ENCODE data around the gene PPRC1. TPM values are rescaled to one million over a fixed set of nuclear protein-coding genes. Genes with fewer than 3 reads are reported as not detected.

The PPRC1 gene
- total and polyA plus RNA-seq, 4 donors = 4.9 to 10.1 (median 8.7) TPM

DNA sequence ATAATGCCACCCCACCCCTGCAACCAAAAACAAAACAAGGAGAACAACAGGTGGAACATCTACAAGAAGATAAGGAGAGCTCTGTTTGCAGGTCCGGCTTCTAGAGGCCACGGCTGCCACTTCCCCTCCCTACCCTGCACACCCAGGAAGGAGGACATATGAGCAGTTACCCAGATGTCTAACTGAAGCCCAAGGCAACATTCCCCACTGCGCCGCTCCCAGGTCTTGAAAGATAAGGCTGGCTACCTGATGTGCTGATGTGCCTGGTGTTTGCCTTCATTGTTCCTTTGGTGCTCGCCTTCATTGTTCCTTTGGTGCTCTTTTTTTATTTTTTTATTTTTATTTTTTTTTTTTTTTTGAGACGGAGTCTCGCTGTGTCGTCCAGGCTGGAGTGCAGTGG lies 46.6 kb upstream of the PPRC1 start:
- WGBS = 97% methylated on average over 8 of the region's 8 CpGs
- no peak overlapping the region for H3K27ac ChIP-seq (ENCODE audit: low read depth in 1 of 2, low read length in 2 of 2)

More for the DNA sequence above, 46.6 kb upstream of the PPRC1 start:
- DNase-seq (ENCODE audit: low spot score) = no peak
- Histone ChIP-seq H3K9me3 (ENCODE audit: control insufficient read depth in 4 of 4, low read length in 3 of 4) (no peaks in the 10 kb centered on the region), H3K4me3 (ENCODE audit: low read depth in 1 of 3, low read length in 3 of 3) (no peak overlapping the region), H3K27me3 (ENCODE audit: control insufficient read depth in 4 of 4, insufficient read depth in 4 of 4, low read length in 3 of 4) (no peaks in the 10 kb centered on the region), H3K9ac (ENCODE audit: low read depth in 1 of 2, low read length in 2 of 2) (no peak overlapping the region), H3K4me1 (ENCODE audit: control insufficient read depth in 4 of 4, insufficient read depth in 4 of 4, low read length in 3 of 4) (no peaks in the 10 kb centered on the region), H3K36me3 (ENCODE audit: control insufficient read depth in 4 of 4, insufficient read depth in 3 of 4, low read depth in 1 of 4, low read length in 3 of 4) (no peaks in the 10 kb centered on the region)
- no peak for TF ChIP-seq NR2F2 (IDR thresholded peaks at IDR 0.05)
- no peak for TF ChIP-seq CTCF (IDR thresholded peaks at IDR 0.05; ENCODE audit: low read depth, low read length, missing input control)
- no peak for TF ChIP-seq TAF1 (conservative IDR thresholded peaks at IDR 0.05)
- no peak for TF ChIP-seq HNF4G (IDR thresholded peaks at IDR 0.05)
- TF ChIP-seq JUND (IDR thresholded peaks at IDR 0.05) = no peak
- no peak for TF ChIP-seq GABPA (IDR thresholded peaks at IDR 0.05 in 1 of 2, conservative IDR thresholded peaks at IDR 0.05 in 1 of 2)
- TF ChIP-seq RXRA (IDR thresholded peaks at IDR 0.05) = no peak
- TF ChIP-seq YY1 (IDR thresholded peaks at IDR 0.05) = no peak
- TF ChIP-seq, protein P1, sequence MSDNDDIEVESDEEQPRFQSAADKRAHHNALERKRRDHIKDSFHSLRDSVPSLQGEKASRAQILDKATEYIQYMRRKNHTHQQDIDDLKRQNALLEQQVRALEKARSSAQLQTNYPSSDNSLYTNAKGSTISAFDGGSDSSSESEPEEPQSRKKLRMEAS (IDR thresholded peaks at IDR 0.05) = no peak
- TF ChIP-seq ZBTB33 (IDR thresholded peaks at IDR 0.05) = no peak
- no peak for TF ChIP-seq REST (IDR thresholded peaks at IDR 0.05)
- TF ChIP-seq FOXA2 (IDR thresholded peaks at IDR 0.05) = no peak
